ENCODE data around the gene MSRB1. TPM values are rescaled to one million over a fixed set of nuclear protein-coding genes. Genes with fewer than 3 reads are reported as not detected.

The MSRB1 gene
- total and polyA plus RNA-seq, 2 of the 13 experiments (the other 11 are each of a cell fraction or from before 2014, with no cell fraction given), result 32.1 to 75.4 TPM

DNA sequence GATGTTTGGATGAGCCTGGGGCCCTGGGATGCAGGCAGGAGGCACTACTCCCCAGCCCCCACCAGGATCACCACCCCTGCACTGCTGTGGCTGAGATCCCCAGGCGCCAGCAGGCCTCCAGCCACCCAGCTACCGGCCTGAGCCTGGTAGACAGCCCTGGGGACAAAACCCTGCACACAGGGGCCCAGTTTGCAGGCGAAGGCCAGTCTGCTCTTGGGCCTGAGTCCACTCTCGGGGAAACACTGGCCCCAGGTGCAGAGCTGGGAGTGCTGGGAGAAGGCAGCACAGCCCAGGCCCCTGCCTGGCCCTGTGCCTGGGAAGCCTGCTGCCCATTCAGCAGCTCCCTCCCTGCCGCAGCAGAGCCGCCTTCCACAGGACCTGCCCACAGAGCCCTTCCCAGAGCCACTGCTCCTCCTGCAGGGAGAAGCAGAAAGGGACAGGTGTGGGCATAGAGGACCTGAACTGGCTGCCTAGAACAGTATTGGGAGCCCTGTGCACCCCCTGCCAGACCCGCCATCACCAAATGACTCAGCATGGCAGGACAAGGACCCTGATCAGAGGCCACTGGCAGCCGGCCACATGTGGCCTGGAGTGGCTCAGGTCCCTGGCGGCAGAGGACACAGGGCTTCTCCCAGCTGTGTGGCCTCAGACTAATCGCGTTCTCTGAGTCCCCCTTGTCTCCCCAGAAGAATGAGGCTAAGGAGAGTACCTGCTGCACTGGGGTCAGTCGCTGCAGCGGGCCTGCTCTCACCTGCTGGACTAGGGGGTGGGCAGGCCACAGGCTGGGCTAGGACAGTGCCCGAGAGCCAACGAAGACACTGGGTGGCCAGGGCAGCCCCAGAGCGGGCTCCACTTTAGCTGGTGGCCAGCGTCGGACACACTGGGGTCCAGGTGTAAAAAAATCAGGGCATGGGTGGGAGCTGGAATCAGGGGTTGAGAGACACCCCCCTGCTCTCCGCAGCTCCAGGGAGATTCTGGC is 10.7 kb downstream of the MSRB1 start:
- in situ Hi-C loops (cut with HindIII; ENCODE audit: extremely low pct_ligation_motif_present, low pct_unique_long_range_greater_than_20kb) (no loop called here), intact Hi-C loops (cut with micrococcal nuclease; ENCODE audit: unreplicated experiment) (loop anchor here (2.0 kb wide), 1 partner anchor 70 kb away; no protein-coding TSS in a partner anchor)
- Histone ChIP-seq H3K27ac (ENCODE audit: extremely low read length, insufficient read depth, low read length) (peak overlapping the region; percentile 25), H4K20me1 (ENCODE audit: insufficient read depth, low read length) (no peaks in the 10 kb centered on the region), H3K4me2 (ENCODE audit: low read depth, low read length) (peak overlapping the region; percentile 68), H3K36me3 (replicated peaks in 1 of 2; ENCODE audit: control insufficient read depth in 1 of 2, insufficient read depth in 2 of 2, low read length in 2 of 2) (0 out of 5 replicates have a peak, but pooled peaks cover 0 to 3% of the 10 kb centered on the region in 2 experiments), H3K79me2 (ENCODE audit: insufficient read depth, low read length) (no peaks in the 10 kb centered on the region), H3K4me3 (replicated peaks in 1 of 3; ENCODE audit: insufficient read depth in 1 of 3, low read depth in 2 of 3, low read length in 3 of 3) (peak overlapping the region in 1 of 3 experiments; percentile 58; a peak in 3 of 6 replicates), H3K9me3 (ENCODE audit: low read length) (no peaks in the 10 kb centered on the region), H3K9ac (ENCODE audit: insufficient read depth, low read depth, low read length) (peak overlapping the region; percentile 46), H3K27me3 (ENCODE audit: control insufficient read depth in 1 of 2, insufficient read depth in 2 of 2, low read length in 2 of 2) (peaks cover 0 to 3% of the 10 kb centered on the region in 2 experiments; a peak in 2 of 5 replicates), H3K4me1 (ENCODE audit: insufficient read depth, low read length) (peaks cover 77% of the 10 kb centered on the region), H2AFZ (ENCODE audit: low read length) (no peak overlapping the region)
- peak; percentile 78 for ATAC-seq
- WGBS (ENCODE audit: low lambda C conversion rate), result 44% methylated on average over 8 of the region's 19 CpGs
- DNase-seq (ENCODE audit: low spot score), result peak; percentile 69
- peak; percentile 64 for FAIRE-seq
- CTCF ChIA-PET (ENCODE audit: low intra/inter-chr PET ratio, low total read pairs), result interaction anchor here (0.7 kb wide), 2 partner anchors 69 to 119 kb away, joined by 3 read pairs; no protein-coding TSS in a partner anchor
- POLR2A ChIA-PET, result interaction anchor here (1.2 to 1.8 kb wide), 5 partner anchors 9 to 223 kb away, joined by 3 to 34 read pairs (median 8); partner anchors contain the start of genes FAHD1, HAGH, MSRB1 and RPS2
- no TSS peak for BruUV-seq (replicated peaks)
- TF ChIP-seq ZFP37 (CRISPR knock-in tag; IDR thresholded peaks at IDR 0.05; ENCODE audit: borderline replicate concordance) (no peak), SRF (IDR thresholded peaks at IDR 0.05; ENCODE audit: low read depth, low read length) (no peak), ZFP36 (IDR thresholded peaks at IDR 0.05; ENCODE audit: borderline replicate concordance, low read depth, low read length, partially characterized antibody) (no peak), ETV5 (CRISPR knock-in tag; IDR thresholded peaks at IDR 0.05; ENCODE audit: borderline replicate concordance) (no peak), ZNF263 (CRISPR knock-in tag; IDR thresholded peaks at IDR 0.05) (no peak), ZIK1 (CRISPR knock-in tag; IDR thresholded peaks at IDR 0.05; ENCODE audit: borderline replicate concordance, low read depth) (no peak), ZNF441 (CRISPR knock-in tag; IDR thresholded peaks at IDR 0.05; ENCODE audit: borderline replicate concordance) (no peak), SAP130 (CRISPR knock-in tag; IDR thresholded peaks at IDR 0.05; ENCODE audit: low read depth) (peak; percentile 41), LCORL (IDR thresholded peaks at IDR 0.05) (no peak), LCORL (CRISPR knock-in tag; IDR thresholded peaks at IDR 0.05) (no peak), ZNF839 (CRISPR knock-in tag; IDR thresholded peaks at IDR 0.05; ENCODE audit: borderline replicate concordance) (no peak)
- TF ChIP-seq, protein P1, sequence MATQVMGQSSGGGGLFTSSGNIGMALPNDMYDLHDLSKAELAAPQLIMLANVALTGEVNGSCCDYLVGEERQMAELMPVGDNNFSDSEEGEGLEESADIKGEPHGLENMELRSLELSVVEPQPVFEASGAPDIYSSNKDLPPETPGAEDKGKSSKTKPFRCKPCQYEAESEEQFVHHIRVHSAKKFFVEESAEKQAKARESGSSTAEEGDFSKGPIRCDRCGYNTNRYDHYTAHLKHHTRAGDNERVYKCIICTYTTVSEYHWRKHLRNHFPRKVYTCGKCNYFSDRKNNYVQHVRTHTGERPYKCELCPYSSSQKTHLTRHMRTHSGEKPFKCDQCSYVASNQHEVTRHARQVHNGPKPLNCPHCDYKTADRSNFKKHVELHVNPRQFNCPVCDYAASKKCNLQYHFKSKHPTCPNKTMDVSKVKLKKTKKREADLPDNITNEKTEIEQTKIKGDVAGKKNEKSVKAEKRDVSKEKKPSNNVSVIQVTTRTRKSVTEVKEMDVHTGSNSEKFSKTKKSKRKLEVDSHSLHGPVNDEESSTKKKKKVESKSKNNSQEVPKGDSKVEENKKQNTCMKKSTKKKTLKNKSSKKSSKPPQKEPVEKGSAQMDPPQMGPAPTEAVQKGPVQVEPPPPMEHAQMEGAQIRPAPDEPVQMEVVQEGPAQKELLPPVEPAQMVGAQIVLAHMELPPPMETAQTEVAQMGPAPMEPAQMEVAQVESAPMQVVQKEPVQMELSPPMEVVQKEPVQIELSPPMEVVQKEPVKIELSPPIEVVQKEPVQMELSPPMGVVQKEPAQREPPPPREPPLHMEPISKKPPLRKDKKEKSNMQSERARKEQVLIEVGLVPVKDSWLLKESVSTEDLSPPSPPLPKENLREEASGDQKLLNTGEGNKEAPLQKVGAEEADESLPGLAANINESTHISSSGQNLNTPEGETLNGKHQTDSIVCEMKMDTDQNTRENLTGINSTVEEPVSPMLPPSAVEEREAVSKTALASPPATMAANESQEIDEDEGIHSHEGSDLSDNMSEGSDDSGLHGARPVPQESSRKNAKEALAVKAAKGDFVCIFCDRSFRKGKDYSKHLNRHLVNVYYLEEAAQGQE (IDR thresholded peaks at IDR 0.05; ENCODE audit: borderline replicate concordance in 1 of 2, low read depth in 1 of 2, low read length in 2 of 2), result no peak
- TF ChIP-seq, protein P2, sequence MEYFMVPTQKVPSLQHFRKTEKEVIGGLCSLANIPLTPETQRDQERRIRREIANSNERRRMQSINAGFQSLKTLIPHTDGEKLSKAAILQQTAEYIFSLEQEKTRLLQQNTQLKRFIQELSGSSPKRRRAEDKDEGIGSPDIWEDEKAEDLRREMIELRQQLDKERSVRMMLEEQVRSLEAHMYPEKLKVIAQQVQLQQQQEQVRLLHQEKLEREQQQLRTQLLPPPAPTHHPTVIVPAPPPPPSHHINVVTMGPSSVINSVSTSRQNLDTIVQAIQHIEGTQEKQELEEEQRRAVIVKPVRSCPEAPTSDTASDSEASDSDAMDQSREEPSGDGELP (IDR thresholded peaks at IDR 0.05; ENCODE audit: borderline replicate concordance, low read depth), result peak; percentile 25; the same call in 1 of the 2 replicates
- TF ChIP-seq, protein P3, sequence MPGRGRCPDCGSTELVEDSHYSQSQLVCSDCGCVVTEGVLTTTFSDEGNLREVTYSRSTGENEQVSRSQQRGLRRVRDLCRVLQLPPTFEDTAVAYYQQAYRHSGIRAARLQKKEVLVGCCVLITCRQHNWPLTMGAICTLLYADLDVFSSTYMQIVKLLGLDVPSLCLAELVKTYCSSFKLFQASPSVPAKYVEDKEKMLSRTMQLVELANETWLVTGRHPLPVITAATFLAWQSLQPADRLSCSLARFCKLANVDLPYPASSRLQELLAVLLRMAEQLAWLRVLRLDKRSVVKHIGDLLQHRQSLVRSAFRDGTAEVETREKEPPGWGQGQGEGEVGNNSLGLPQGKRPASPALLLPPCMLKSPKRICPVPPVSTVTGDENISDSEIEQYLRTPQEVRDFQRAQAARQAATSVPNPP (CRISPR knock-in tag; IDR thresholded peaks at IDR 0.05), result no peak

All from HepG2 (cell line).